Osteoblast (primary cell): Measurements from ENCODE around the gene LRP1-AS. TPM values are rescaled to one million over a fixed set of nuclear protein-coding genes. Genes with fewer than 3 reads are reported as not detected.

Experiments
- DNase-seq: peaks from one replicate; pipeline ENCODE4 v3.0.0; 2011; ENCODE audit warnings: low spot score, mixed read lengths; ENCODE audit not compliant: insufficient read length; ENCODE audit errors: missing footprints
- H2AFZ ChIP-seq: 2 replicates; pipeline ENCODE4 v1.6.0; 2011; ENCODE audit warnings: mild to moderate bottlenecking, low read length
- H3K27ac ChIP-seq: 2 replicates; pipeline ENCODE4 v1.5.1; 2011; ENCODE audit warnings: mild to moderate bottlenecking, low read depth, low read length, moderate library complexity
- H3K27me3 ChIP-seq: 2 replicates; pipeline ENCODE4 v1.6.0; 2012; ENCODE audit warnings: mild to moderate bottlenecking, control low read depth, inconsistent platforms, low read length, moderate library complexity; ENCODE audit not compliant: insufficient read depth
- H3K36me3 ChIP-seq: 2 replicates; pipeline ENCODE4 v1.5.1; 2011; ENCODE audit warnings: mild to moderate bottlenecking, low read length, control low read depth, moderate library complexity; ENCODE audit not compliant: insufficient read depth
- H3K4me1 ChIP-seq: 2 replicates; pipeline ENCODE4 v1.5.1; 2011; ENCODE audit warnings: mild to moderate bottlenecking, low read length, control low read depth, moderate library complexity; ENCODE audit not compliant: insufficient read depth
- H3K4me2 ChIP-seq: 2 replicates; pipeline ENCODE4 v1.6.0; 2011; ENCODE audit warnings: mild to moderate bottlenecking, low read length; ENCODE audit not compliant: insufficient read depth
- H3K4me3 ChIP-seq: fragments of 200-600 bp; sonication (generic); 3 replicates; pipeline ENCODE4 v1.5.1; 2012; ENCODE audit warnings: mild to moderate bottlenecking, low read length, inconsistent platforms; ENCODE audit not compliant: insufficient read depth
- H3K79me2 ChIP-seq: 2 replicates; pipeline ENCODE4 v1.6.0; 2012; ENCODE audit warnings: mild to moderate bottlenecking, low read length, control low read depth, inconsistent platforms; ENCODE audit not compliant: insufficient read depth
- H3K9me3 ChIP-seq: 2 replicates; pipeline ENCODE4 v1.5.1; 2011; ENCODE audit warnings: low read depth, low read length, control low read depth
- H4K20me1 ChIP-seq: 2 replicates; pipeline ENCODE4 v1.6.0; 2012; ENCODE audit warnings: mild to moderate bottlenecking, low read length, control low read depth; ENCODE audit not compliant: insufficient read depth
- CTCF ChIP-seq: IDR thresholded peaks from 2 replicates; pipeline ENCODE4 v1.5.1; 2011; ENCODE audit warnings: mild to moderate bottlenecking, low read depth, low read length, moderate library complexity; ENCODE audit errors: extremely low read depth
- total RNA-seq: library from RNA; depleted of rRNA; stranded (reverse); fragments of >200 nt; gene quantifications from 2 replicates; pipeline ENCODE4 v1.2.3, GENCODE V29; 2012

LRP1-AS gene
- total RNA-seq, 1 donor, result not detected

DNA sequence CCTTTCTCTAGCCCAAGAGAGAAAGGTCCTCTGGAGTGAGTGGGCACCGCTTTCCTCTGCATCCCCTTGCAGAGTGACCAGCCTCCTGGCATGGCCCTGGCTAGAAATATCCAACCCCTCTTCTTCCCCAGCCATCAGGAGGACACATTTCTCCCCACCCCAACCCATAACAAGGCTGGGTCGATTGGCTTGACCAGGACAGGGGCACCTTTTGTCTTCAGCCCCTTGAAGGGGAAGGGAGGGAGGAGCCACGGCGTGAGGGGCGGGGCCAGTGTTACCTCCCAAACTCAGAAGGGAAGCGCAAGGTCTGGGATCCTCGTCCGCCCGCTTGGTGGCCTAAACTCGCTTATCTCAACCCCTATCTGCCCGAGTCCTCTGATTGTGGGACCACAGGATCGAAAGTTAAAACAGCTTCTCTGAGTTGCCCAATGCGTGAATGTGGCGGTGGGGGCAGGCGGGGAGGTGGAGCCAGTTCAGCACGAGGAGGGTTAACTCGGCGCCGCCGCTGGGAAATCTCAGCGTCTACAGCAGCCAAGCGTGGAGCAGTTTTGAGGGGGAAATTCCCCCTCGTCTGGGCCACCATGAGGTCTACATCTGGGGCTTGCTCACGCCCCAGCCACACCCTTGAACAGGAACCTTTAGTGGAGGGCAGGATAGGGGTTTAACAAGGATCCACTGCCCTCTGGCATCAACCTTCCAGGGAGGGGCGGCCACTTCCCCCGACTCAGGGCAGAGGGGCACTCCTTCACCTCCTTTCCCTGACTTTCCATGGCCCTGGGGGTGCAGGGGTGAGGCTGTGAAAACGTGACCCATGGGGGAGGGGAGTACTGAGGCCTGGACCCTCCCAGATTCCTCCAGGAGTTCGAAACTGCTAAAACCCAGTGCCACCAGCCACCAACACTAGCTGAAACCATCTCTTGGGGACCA, 37.1 kb downstream of the LRP1-AS start:
- Histone ChIP-seq H3K27me3 (no peaks in the 10 kb centered on the region), H2AFZ (peak overlapping the region; percentile 62), H3K79me2 (peaks cover 41% of the 10 kb centered on the region), H3K9me3 (no peaks in the 10 kb centered on the region), H3K4me3 (peak overlapping the region; percentile 88), H3K27ac (peak overlapping the region; percentile 98), H4K20me1 (peaks cover 20% of the 10 kb centered on the region), H3K4me2 (peak overlapping the region; percentile 90), H3K36me3 (peaks cover 25% of the 10 kb centered on the region), H3K4me1 (peaks cover 29% of the 10 kb centered on the region)
- TF ChIP-seq CTCF, result no peak
- DNase-seq, result peak; percentile 93

GRCh38 chr12:57109207-57110103, 38.0 kb downstream of the LRP1-AS start:
- Histone ChIP-seq H3K27ac (no peak overlapping the region), H3K4me2 (peak overlapping the region; percentile 90), H3K4me3 (peak overlapping the region; percentile 88), H3K79me2 (peaks cover 41% of the 10 kb centered on the region), H2AFZ (no peak overlapping the region), H4K20me1 (peaks cover 22% of the 10 kb centered on the region), H3K36me3 (peaks cover 30% of the 10 kb centered on the region), H3K27me3 (no peaks in the 10 kb centered on the region), H3K4me1 (peaks cover 29% of the 10 kb centered on the region), H3K9me3 (no peaks in the 10 kb centered on the region)
- peak; percentile 81 for DNase-seq
- no peak for TF ChIP-seq CTCF

DNA sequence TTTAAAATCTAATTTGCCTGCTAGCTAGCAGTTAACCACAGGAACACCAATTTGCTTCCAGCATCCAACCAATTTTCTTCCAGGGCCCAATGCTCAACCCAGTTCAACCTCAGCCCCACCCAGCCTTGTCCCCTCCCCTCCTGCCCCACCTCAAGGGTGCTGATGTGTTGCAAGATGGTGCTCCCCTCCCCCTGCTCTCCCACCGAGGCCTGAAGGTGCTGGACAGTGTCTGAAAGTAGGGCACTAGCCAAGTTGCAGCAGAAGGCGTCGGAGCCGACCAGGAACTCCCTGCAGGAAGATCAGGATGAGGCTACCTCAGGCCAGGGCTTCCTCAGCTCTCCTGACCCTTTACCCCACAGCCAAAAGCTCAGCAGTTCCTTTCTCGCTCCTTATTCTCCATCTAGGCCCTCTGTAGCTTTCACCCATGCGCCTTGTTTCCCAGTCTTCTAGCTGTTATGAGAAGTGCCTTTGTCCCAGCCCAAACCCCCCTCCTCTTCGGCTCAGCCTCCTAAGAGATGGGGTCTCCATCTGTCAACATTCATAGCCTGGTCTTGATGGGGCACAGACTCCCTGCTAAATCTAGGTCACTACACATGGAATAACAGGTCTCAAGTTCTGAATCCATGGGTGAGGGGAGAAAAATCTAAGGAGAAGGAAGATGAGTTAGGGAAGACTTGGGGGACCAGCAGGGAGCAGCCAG, 39.8 kb downstream of the LRP1-AS start:
- Histone ChIP-seq H3K9me3 (no peaks in the 10 kb centered on the region), H3K27me3 (no peaks in the 10 kb centered on the region), H3K4me2 (no peak overlapping the region), H3K4me1 (peaks cover 26% of the 10 kb centered on the region), H2AFZ (no peak overlapping the region), H3K27ac (no peak overlapping the region), H3K36me3 (peaks cover 40% of the 10 kb centered on the region), H3K79me2 (peaks cover 41% of the 10 kb centered on the region), H4K20me1 (peaks cover 22% of the 10 kb centered on the region), H3K4me3 (no peak overlapping the region)
- peak; percentile 34 for DNase-seq
- no peak for TF ChIP-seq CTCF
